Activated T-helper 17 cell treated with anti-CD3 and anti-CD28 coated beads, Interleukin-2, amount 50 U/mL, for 72 hours (primary cell): Measurements from ENCODE around the gene AKAP14. TPM values are rescaled to one million over a fixed set of nuclear protein-coding genes. Genes with fewer than 3 reads are reported as not detected.
A peak's percentile ranks its signal among the peaks of the same experiment; 100 is the strongest.
"Not testable (repeated sequence)": the region's sequence is repeated elsewhere in the genome, so short reads cannot be mapped to it uniquely, and the experiment has no call there.

Experiments used
- ATAC-seq: fragments of 150-1000 bp; cut with Tn5 transposase; replicated peaks from 2 replicates; pipeline ENCODE4 v1.10.0; 2021; ENCODE audit warnings: mild to moderate bottlenecking, moderate library complexity
- H3K27ac Mint-ChIP-seq: one replicate; pipeline ENCODE4 v1.8.0; 2022; ENCODE audit warnings: mixed read lengths
- H3K27me3 Mint-ChIP-seq: one replicate; pipeline ENCODE4 v1.8.0; 2022; ENCODE audit warnings: mixed read lengths
- H3K36me3 Mint-ChIP-seq: one replicate; pipeline ENCODE4 v1.8.0; 2022; ENCODE audit warnings: low read depth, mild to moderate bottlenecking, mixed read lengths
- H3K4me1 Mint-ChIP-seq: one replicate; pipeline ENCODE4 v1.8.0; 2022; ENCODE audit warnings: mixed read lengths
- H3K4me3 Mint-ChIP-seq: one replicate; pipeline ENCODE4 v1.8.0; 2022; ENCODE audit warnings: mild to moderate bottlenecking, mixed read lengths
- H3K9me3 Mint-ChIP-seq: one replicate; pipeline ENCODE4 v1.8.0; 2022; ENCODE audit warnings: mixed read lengths
- total RNA-seq, 2 donors: library from RNA; stranded (reverse); gene quantifications; one replicate each; pipeline ENCODE4 v1.2.3, GENCODE V29; 2022

The AKAP14 gene
- not detected for total RNA-seq

DNA sequence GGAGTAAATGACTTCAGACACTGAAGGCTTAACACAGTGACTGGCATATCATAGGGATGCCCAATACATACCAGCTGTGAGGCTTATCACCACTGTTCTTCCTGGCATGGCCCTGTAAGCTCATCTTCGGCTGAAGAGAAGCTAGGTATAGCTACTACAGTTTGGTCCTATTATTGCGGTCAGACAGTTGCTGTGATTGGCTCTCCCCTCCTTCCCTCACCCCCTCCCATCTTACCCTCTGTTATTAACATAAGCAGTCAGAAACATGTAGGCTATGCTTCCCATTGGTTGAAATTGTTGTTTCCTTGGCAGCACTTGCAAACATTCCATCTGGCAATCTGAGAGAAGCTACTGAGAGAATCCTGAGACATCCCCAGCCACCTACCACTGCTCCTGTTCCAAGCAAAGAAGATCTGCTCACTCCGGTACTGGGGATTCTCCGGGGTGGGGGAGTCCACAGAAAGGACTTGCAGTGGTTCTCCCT is at the start of gene AKAP14:
TSS of gene AKAP14 (plus strand) at position 51 of the 484 bp plus-strand sequence. CDS start 7,331 bp downstream, outside the sequence.
- H3K9me3 Mint-ChIP-seq, result no peaks in the 10 kb centered on the region
- ATAC-seq, result no peak
- no peaks in the 10 kb centered on the region for H3K27me3 Mint-ChIP-seq

DNA sequence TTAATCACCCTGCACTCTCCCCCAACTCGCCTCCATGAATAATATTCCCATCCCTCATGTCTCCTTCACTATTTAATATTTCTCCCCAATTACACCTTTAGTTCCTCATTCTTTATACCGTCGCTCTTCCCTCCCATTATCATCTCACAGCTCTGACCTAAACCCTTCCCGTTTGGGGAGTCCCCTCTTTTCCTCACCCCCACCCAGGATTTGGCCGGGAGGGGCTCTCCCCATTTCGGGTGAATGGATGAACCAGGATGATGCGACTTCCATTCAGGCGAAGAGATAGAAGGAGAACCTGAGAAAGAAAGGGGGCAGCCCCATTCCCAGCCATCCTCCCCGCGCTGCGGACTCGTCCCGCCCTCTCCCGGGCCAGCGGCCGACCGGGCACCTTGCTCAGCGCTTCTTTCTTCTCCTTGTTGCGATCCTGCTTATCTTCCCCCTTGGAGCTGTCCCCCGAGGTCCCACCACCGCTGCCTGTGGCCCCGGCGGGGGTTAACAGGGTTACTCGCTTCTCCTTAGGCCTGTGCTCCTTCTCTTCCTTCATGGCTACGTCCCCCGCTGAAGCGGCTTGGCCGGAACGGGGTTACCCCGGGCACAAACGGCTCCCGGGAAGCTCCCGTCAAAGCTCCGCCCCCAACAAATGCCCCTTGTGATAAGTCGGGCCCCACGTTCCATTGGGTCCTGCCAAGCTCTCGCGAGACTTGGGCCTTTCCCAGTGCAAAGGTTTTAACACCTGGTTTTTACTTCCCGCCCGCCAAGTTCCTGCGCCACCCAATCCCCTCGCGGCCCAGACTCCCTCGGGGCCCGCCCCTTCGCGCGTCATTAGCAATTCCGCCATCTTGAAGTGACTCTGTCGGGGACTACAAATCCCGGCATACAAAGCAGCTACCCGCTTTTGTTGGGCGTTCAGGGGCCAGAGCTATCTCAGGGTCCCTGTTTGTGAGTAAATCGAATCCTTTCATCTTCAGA is 43.0 kb upstream of the AKAP14 start, which contains the start of gene UPF3B:
TSS of gene UPF3B (minus strand) at position 582 of the 972 bp plus-strand sequence. CDS start at position 547, 35 bp downstream.
- H3K27ac Mint-ChIP-seq, result peak within 1 kb of the TSS; percentile 99
- peaks cover 51% of the 10 kb centered on the region for H3K36me3 Mint-ChIP-seq
- peak; percentile 95 for ATAC-seq
- H3K4me3 Mint-ChIP-seq, result peak within 1 kb of the TSS; percentile 99
- H3K27me3 Mint-ChIP-seq, result no peaks in the 10 kb centered on the region
- H3K4me1 Mint-ChIP-seq, result no peaks in the 10 kb centered on the region
- no peaks in the 10 kb centered on the region for H3K9me3 Mint-ChIP-seq

More for the DNA sequence above, at the start of gene AKAP14:
- Mint-ChIP-seq H3K27ac (no peak within 1 kb of the TSS), H3K4me3 (no peak within 1 kb of the TSS), H3K4me1 (peaks cover 3% of the 10 kb centered on the region), H3K36me3 (no peaks in the 10 kb centered on the region)

DNA sequence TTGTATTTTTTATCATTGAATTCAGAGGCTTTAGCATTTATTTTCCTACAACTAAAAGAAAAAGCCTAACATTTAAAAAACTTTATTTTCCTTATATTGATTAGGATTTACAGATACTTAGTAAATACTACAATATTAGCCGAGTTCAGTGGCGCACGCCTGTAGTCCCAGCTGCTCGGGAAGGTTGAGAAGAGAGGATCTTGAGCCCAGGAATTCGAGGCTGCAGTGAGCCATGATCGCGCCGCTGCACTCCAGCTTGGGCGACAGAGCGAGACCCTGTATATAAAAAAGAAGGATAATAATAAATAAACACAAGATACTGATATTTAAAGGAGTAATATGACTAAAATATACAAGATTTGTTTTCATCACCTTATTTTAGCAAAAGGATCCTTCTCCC is 42.2 kb upstream of the AKAP14 start:
- no peak for ATAC-seq
- peaks cover 46% of the 10 kb centered on the region for H3K36me3 Mint-ChIP-seq
- H3K4me1 Mint-ChIP-seq, result no peaks in the 10 kb centered on the region
- no peaks in the 10 kb centered on the region for H3K27me3 Mint-ChIP-seq
- no peaks in the 10 kb centered on the region for H3K9me3 Mint-ChIP-seq
- peak overlapping the region; percentile 99 for H3K27ac Mint-ChIP-seq
- H3K4me3 Mint-ChIP-seq, result peak overlapping the region; percentile 99

GRCh38 chrX:119870626-119871131 is 25.0 kb upstream of the AKAP14 start:
- H3K9me3 Mint-ChIP-seq, result no peaks in the 10 kb centered on the region
- H3K27me3 Mint-ChIP-seq, result no peaks in the 10 kb centered on the region
- peaks cover 43% of the 10 kb centered on the region for H3K36me3 Mint-ChIP-seq
- H3K4me3 Mint-ChIP-seq, result peak overlapping the region; percentile 100
- H3K27ac Mint-ChIP-seq, result peak overlapping the region; percentile 99
- ATAC-seq, result peak; percentile 30
- H3K4me1 Mint-ChIP-seq, result no peaks in the 10 kb centered on the region

- Mint-ChIP-seq H3K4me3 (peak overlapping the region; percentile 100), H3K4me1 (no peaks in the 10 kb centered on the region), H3K27ac (peak overlapping the region; percentile 99), H3K36me3 (peaks cover 48% of the 10 kb centered on the region), H3K27me3 (no peaks in the 10 kb centered on the region), H3K9me3 (no peaks in the 10 kb centered on the region)
- ATAC-seq, result peak; percentile 56
Observed at GRCh38 chrX:119871245-119871598, 24.5 kb upstream of the AKAP14 start.

DNA sequence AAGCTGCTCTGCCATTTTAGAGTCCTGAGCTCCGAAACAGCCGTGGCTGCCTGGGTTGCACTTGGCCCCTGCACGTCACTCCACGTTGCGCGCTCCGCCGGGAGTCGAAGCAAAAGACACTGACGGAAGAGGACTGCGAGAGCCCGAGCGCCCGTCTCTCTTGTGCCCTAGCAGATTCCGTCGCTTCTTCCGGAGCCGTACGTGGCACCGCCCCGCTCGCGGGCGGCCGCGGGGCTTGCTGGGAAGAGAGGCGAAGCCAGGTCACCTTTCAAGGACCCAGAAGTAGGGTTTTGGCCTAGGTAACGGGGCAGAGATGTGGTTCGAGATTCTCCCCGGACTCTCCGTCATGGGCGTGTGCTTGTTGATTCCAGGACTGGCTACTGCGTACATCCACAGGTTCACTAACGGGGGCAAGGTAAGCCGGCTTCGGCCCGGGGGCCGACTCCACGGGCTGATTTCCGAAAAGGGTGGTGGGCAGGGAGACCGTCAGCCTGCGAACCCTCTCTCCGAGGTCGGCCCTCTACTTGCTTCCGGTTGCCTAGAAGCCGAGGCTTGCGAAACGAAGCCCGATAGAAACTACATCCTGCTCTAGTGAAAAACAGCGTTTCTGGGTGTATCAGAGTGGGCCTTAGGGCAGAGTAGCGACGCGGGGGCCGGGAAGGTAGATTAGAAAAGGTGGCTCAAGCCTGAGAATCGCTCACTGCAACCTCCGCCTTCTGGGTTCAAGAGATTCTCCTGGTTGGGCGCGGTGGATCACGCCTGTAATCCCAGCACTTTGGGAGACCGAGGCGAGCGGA is 23.9 kb upstream of the AKAP14 start, which contains the start of the genes NDUFA1 and RNF113A:
TSS of gene NDUFA1 (plus strand) at position 234 of the 797 bp plus-strand sequence. CDS start at position 314, 80 bp downstream.
TSS of gene RNF113A (minus strand) at position 135 of the 797 bp plus-strand sequence. CDS start at position 15, 120 bp downstream.
- peak; percentile 96 for ATAC-seq
- peak within 1 kb of the TSS; percentile 100 for H3K4me3 Mint-ChIP-seq
- H3K36me3 Mint-ChIP-seq, result peaks cover 51% of the 10 kb centered on the region
- no peaks in the 10 kb centered on the region for H3K9me3 Mint-ChIP-seq
- peak within 1 kb of the TSS; percentile 99 for H3K27ac Mint-ChIP-seq
- H3K4me1 Mint-ChIP-seq, result no peaks in the 10 kb centered on the region
- H3K27me3 Mint-ChIP-seq, result no peaks in the 10 kb centered on the region

GRCh38 chrX:119878740-119879139 is 17.0 kb upstream of the AKAP14 start:
- Mint-ChIP-seq H3K4me3 (no peak overlapping the region), H3K27ac (no peak overlapping the region), H3K4me1 (peaks cover 3% of the 10 kb centered on the region), H3K36me3 (peaks cover 44% of the 10 kb centered on the region), H3K9me3 (no peaks in the 10 kb centered on the region), H3K27me3 (no peaks in the 10 kb centered on the region)
- no peak for ATAC-seq

DNA sequence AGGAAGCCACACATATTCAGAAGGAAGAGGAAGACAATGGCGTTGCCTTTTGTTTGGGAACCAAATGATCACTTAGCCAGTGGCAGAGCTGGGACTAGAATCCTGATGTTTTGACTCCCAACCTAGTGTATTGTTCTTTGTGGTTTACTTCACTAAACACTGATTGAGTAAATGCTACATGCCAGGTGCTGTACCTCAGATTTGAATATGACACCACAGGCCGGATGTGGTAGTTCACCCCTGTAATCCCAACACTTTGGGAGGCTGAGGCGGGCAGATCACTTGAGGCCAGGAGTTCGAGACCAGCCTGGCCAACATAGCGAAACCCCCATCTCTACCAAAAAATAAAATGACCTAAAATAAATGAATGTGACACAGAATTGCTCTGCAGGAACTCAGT is 15.6 kb upstream of the AKAP14 start:
- ATAC-seq, result peak; percentile 67
- Mint-ChIP-seq H3K27ac (peak overlapping the region; percentile 61), H3K27me3 (no peaks in the 10 kb centered on the region), H3K4me3 (no peak overlapping the region), H3K36me3 (peaks cover 31% of the 10 kb centered on the region), H3K9me3 (no peaks in the 10 kb centered on the region), H3K4me1 (peaks cover 3% of the 10 kb centered on the region)

DNA sequence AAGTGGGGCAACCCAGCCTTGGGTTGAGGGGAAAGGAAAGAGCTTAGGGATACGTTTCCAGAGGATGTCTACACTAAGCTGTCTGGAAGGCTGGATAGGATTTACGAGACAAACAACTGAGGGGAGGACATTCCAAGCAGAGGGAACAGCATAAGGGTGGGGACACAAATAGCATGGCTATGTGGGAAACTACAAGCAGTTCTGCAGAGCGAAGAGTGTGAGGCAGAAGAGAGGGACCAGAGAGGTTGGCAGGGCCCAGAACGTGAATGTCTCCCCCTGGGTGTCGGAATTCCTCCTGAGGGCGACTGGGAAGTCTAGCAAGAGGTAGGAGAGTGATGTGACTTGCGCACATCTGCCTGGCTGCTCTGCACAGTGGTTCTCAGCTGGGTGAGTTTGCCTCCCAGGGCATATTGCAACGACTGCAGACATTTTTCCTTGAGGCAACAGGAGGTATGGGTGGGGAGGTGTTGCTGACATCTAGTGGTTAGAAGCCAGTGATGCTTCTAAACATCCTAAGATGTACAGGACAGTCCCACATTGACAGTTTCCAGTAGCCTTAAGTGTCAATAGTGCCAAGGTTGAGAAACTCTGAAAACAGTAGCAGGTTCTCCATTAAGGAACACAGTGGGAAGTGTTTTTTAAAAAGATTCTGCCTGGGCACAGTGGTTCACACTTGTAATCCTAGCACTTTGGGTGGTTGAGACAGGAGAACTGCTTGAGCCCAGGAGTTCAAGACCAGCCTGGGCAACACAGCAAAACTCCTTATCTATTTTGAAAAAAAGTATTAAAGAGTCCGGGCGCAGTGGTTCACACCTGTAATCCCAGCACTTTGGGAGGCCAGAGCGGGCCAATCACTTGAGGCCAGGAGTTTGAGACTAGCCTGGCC is 14.9 kb upstream of the AKAP14 start:
- Mint-ChIP-seq H3K9me3 (no peaks in the 10 kb centered on the region), H3K4me3 (no peak overlapping the region), H3K27ac (peak overlapping the region; percentile 61), H3K36me3 (peaks cover 27% of the 10 kb centered on the region), H3K4me1 (peaks cover 3% of the 10 kb centered on the region), H3K27me3 (no peaks in the 10 kb centered on the region)
- ATAC-seq, result peak; percentile 81

DNA sequence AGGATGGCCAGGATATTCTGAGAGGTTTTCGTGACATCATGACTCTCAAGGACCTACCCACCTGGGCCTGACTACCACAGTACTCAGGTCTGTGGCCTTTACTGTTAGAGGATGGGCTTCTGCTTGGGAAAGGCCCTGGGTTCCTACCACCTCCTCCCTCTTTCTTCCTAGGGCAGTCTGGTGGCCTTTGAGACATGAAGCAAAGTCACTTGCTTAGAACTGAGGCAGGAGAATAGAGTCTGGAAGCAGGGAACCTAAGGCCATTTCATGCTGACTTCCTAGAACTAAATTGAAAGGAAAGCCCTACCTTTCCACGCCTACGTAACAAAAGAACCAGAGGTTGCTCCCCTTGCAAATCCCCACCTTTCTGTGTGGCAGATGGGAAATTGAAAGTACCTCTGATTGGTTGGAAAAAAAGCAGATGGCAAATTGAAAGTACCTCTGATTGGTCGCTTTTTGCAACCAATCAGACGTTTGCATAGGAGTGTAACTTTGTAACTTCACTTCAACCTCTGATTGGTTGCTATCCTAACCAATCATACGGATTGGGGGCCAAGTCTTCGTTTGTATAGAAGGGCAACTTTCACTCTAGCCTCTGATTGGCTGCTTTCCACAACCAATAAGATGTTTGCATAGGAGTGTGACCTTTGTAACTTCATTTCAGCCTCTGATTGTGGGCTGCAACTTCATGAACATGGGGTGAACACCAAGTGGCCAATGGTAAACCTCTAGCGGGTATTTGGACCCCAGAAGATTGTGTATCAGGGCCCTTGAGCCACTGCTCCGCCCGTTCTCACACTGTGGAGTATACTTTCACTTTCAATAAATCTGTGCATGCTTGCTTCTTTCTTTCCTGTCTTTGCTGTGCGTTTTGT is 9.9 kb upstream of the AKAP14 start:
- Mint-ChIP-seq H3K27ac (no peak overlapping the region), H3K27me3 (no peaks in the 10 kb centered on the region), H3K4me3 (peak overlapping the region; percentile 66)

GRCh38 chrX:119887721-119888425 is 7.8 kb upstream of the AKAP14 start:
- H3K27me3 Mint-ChIP-seq, result no peaks in the 10 kb centered on the region
- H3K36me3 Mint-ChIP-seq, result no peaks in the 10 kb centered on the region
- peak overlapping the region; percentile 43 for H3K4me3 Mint-ChIP-seq
- no peaks in the 10 kb centered on the region for H3K9me3 Mint-ChIP-seq
- H3K27ac Mint-ChIP-seq, result no peak overlapping the region
- ATAC-seq, result peak; percentile 91
- H3K4me1 Mint-ChIP-seq, result no peaks in the 10 kb centered on the region

More for the DNA sequence above, 9.9 kb upstream of the AKAP14 start:
- no peaks in the 10 kb centered on the region for H3K36me3 Mint-ChIP-seq
- no peaks in the 10 kb centered on the region for H3K9me3 Mint-ChIP-seq
- peak; percentile 79 for ATAC-seq
- H3K4me1 Mint-ChIP-seq, result no peaks in the 10 kb centered on the region

GRCh38 chrX:119890626-119891025 is 5.1 kb upstream of the AKAP14 start:
- H3K36me3 Mint-ChIP-seq, H3K9me3 Mint-ChIP-seq, H3K27me3 Mint-ChIP-seq, H3K4me3 Mint-ChIP-seq, H3K27ac Mint-ChIP-seq, H3K4me1 Mint-ChIP-seq, ATAC-seq: not testable (repeated sequence)
